GM18907 (cell line): ENCODE results near the gene KIAA2012.
A peak's percentile ranks its signal among the peaks of the same experiment; 100 is the strongest.
"Not testable (repeated sequence)": the region's sequence is repeated elsewhere in the genome, so short reads cannot be mapped to it uniquely, and the experiment has no call there.

Experiments
- ATAC-seq: cut with Tn5 transposase; IDR thresholded peaks from one replicate; pipeline ENCODE4 v1.9.1; 2021; ENCODE audit warnings: mild to moderate bottlenecking, moderate library complexity; ENCODE audit not compliant: unreplicated experiment

The KIAA2012 gene

DNA sequence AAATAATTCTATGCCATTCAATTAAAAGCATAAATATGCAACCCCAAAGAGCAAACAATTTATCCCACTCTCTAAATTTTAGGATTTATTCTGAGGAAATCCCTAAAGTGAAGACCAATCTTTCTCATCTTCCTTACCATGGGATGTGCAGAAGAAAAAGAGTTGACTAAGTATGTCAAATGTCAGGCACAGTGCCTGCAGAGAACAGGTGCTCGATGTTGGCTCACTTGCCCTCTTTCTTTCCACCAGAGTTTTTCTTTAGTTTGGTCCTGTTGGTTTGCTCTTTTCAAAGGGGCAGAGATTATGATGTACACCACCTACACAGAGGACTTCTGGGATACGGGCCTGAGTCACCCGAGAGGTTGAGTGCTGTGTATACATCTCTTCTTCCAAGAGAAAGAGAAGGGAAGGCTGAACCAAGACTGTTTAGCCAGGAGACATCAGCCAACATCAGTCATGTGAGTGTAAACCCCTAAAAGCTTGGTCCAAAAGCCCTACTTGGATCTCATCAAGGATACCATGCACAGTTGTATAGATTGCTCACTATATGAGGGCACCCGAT is 113.7 kb downstream of the KIAA2012 start:
- ATAC-seq, result no peak

DNA sequence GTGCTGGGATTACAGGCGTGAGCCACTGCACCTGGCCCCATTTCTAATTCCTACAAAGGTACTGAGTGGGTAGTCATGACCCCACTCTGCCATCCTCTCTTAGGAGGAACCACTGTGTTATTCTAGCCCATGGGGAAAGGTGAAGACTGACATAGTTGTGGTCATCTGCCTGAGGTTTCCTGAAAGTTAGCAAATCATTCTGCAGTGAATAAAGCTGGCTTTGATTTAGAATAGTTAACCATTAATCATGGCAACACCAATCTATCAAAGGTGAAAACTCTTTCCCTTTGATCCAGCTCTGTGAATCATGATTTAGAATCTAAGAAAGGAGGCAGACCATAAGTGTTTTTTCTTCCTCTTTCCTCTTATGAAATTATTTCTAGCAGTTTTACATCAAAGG is 114.5 kb downstream of the KIAA2012 start:
- no peak for ATAC-seq

DNA sequence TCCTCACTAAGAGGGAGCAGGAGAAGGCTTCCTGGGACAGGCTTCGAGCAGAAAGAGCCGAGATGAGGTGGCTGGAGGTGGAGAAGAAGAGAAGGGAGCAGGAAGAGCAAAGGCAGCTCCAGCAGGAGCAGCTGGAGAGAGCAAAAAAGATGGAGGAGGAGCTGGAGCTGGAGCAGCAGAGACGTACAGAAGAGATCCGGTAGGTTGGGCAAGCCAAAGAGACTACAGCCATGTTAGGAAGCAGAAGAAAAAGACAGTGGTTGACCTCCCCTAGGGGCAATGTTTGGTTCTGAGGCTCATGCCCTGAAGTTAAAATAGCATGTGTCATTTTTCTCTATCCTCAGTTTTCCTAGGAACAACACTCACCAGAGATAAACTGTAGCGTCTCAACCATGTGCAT is 120.2 kb downstream of the KIAA2012 start:
- no peak for ATAC-seq

DNA sequence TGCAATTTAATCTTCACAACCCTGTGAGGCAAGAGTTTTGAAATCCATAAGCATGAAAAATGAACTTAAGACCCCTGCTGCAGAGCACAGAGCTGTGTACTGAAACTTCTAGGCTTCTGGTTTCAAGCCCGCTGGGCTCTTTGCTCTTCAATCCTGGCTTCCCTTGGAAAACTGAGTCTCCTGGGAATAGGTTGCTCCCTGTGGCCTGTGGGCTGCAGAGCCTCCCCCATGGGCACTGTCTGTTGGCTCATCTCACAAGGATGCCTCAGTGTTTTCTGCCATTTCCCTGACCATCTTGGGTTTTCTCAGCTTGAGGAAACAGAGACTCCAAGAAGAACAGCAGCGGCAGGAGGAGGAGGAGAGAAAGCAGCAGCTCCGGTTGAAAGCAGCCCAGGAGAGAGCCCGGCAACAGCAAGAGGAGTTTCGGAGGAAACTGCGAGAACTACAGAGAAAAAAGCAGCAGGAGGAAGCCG is 120.9 kb downstream of the KIAA2012 start:
- no peak for ATAC-seq

DNA sequence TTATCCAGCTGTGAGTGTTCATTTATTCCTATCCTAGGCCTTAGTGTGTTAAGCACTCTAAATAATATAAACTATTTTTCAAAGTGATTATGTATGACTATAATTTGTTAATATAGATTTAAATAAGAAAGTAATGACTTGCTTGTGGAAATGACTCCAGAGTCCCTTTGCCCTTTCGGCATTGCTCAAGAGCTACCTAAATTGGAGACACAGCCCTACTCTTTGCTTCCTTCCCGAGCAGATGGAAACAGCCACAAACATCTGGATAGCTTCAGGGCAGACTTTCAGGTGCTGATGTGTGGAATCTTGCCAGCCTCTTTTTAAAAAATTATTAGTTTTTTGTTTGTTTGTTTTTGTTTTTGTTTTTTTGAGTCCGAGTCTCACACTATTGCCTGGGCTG is 121.4 kb downstream of the KIAA2012 start:
- no peak for ATAC-seq

DNA sequence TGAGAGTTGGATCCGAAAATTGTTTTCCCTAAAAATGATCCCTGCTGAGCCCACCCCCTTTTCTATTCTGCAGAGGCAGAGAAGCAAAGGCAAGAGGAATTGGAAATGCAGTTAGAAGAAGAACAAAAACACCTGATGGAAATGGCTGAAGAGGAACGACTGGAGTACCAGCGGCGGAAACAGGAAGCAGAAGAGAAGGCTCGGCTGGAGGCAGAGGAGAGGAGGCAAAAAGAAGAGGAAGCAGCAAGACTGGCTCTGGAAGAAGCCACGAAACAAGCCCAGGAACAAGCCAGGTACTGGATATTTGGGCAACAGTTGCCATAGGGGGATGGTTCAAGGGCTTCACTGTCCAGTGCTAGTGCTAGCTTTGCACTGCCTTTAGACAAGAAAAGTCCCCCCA is 123.7 kb downstream of the KIAA2012 start:
- ATAC-seq, result no peak

DNA sequence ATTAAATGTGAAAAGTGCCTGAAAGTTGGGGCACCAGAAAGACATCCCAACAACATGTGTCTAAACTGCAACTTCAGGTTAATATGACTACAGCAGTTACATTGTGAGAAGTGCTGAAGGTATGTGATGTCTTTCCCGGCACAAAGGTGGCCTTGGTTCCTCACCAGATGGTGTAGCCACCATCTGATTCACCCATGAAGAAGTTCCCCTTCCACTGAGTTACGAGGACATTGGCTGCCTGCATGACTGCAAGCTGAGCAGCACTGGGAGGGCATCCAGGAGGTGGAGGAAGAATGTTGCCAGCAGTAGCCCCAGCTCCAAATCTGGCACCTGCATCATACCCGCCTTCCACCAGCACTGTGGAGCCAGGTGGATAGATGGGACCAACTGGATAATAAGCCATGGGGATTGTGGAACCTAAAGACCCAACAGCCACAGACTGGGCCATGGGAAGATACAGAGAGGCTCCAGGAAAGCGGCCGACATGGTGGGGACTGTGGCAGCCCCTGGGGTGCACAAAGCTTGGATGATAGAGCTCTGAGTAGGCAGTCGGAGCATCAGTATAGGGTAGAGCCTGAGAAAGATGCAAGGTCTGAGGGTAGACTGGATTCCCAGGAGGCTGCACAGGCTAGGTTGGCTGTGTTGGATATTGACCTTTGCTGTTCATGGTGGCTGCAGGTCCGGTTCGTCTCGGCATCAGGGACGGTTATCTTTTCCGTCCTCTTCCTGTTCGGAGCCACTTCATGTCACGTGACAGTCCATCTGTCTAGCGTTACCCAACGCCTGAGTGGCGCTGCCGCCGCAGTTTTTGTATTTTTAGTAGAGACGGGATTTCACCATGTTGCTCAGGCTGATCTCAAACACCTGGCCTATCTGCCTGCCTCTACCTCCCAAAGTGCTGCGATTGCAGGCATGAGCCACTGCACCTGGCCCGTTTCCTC is 128.4 kb downstream of the KIAA2012 start:
- no peak for ATAC-seq

DNA sequence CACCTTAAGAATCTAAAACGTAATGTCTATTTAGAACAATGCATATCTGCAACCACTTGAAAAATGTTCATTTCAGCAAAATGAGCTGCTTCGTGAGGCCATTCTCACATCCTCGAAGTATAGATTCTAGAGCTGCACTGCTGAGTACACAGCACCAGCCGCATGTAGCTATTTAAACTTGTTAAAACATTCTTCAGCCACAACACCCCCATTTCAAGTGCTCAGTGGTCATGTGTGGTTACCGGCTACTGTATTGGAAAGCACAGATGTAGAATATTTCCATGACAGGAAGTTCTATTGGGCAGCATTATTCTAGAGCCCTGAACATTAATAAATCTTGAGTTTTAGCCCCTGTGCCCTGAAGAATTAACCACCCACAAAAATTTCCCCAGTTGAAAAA is 130.3 kb downstream of the KIAA2012 start:
- ATAC-seq, result no peak

DNA sequence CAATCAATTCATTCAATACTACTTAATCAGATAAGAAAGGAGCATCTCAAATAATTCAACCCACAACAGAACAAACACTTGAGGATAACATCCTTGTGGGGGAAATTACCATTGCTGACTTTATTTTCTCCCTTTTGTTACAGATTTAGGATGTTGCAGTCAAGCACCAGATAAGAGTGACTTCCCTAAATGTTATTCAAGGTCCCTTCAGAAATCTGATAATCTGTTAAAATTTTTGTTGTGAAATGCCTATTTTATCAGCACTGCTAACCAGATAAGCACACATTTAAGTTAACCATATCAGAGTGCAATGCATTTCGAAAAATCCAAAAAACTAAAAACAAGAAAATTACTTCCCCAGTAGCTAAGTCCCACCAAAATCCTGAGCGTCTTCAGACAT is 131.8 kb downstream of the KIAA2012 start:
- ATAC-seq, result no peak

DNA sequence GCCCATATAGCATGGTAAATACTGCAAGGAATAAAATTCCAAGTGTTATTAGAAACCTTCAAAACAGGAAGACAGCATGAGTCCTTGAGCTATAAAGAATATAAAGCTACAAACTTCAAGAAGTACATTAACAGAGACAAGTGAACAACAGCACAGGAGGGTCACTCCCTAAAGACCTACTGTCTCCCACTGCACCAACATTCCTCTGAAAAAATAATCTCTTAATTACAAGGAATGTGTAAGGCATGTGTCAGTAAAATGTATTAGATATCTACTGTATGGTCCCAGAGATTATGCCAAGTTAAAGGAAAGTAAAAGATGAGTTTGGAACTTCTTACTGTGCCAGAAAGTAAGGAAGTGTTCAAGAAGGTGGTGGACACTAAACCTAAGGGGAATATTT is 135.5 kb downstream of the KIAA2012 start:
- no peak for ATAC-seq

DNA sequence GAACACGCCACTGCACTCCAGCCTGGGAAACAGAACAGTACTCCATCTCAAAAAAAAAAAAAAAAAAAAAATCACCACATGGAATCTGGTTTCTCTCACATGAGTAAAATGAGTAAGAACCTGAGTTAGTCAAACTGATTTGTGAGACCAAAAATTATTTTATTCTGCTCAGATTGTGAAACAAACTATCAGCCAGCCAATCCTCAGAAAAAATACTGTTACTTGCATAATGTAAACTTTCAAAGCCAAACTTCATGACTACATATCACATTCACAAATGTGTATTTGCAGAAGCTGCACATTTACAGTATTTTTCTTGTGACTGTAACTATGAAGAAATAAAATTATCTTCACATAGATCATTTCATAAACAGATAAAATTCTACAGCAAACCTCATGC is 142.1 kb downstream of the KIAA2012 start:
- ATAC-seq, result no peak

DNA sequence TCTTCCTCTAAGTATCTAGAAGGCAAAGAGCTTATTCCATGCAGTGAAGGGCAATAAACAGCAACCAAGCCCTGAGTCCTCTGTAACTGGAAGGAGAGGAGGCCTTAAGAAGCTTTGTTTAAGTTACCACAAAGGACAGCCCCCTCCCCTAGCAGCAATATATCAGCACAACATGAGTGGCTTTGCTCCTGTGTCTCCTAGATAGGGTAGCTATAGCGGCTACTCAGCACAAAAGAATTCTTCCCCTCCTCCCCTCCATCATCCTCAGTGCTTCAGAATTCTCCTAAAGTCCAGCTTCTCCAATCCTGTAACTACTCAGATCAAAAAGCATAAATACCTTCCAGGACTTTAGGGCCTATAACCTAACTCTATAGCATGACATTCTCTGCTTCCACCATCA is 148.8 kb downstream of the KIAA2012 start:
- ATAC-seq, result no peak

DNA sequence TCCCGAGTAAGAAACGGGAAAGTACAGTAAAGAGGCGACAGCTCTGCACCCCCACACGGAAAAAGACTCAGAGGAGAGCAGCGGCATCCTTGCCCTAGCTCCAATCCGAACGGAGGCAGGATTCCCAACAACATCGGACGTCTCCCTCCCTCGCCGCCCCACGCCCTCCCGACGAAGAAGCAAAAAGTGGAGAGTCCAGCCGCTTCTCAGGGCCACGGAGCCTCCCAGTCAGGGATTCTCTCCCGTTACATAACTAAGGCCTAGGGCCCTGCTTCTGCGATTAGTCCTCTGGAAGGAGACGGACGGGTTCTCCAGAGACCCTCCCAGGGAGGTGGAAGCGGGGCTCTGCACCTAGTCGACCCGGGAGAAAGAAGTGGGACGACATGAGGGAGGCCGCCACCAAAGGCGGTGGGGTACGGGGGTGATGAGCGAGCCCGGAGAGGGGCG is 164.8 kb downstream of the KIAA2012 start:
- peak; percentile 35 for ATAC-seq

DNA sequence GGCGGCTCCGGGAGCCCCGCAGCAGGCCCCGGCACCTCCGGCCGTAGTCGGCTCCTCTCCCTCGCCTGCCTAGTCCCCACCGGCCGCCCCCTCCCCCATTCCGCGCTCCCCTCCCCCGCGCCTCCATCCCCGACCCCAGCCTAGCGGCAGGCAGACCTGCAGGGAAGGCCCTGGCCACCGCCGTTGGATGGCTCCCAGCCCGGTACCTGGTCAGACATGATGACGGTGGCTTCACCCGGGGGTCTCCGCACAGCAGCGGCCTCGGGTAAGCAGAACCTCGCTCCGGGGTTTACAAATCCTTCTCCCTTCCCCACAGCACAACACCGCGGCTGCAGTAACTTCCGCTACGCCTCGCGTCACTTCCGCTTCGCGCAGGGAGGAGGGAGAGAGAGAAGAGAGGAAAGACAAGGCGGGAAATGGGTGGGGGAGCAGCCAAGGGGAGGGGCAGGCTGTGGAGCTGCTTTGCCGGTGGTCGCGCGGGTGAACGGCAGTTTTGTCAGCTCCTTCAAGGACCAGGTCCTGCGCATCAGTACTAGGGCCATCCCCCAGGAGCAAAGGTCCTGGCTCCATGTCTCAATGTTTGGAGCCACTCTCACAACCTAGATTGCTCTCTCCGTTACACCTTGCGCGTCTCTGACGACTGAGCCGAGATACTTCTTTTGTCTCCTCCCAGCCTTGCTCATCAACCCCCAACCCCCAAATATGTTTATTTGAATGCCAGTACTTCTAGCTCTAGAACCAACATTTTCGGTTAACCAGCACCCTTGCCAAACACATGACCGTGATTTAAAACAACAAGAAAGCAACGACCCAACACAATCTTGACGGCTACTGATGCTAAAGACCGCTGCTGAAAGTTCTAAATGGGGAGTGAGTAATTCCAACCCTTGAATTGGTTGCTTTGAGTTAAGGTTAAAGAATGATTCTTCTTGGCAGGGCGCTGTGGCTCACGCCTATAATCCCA is 165.5 kb downstream of the KIAA2012 start, which contains the start of gene SUMO1:
Gene SUMO1, minus strand, starts transcription at position 364 of the 964 bp plus-strand sequence. Its CDS starts 146 bp downstream, at position 218.
- peak; percentile 96 for ATAC-seq

DNA sequence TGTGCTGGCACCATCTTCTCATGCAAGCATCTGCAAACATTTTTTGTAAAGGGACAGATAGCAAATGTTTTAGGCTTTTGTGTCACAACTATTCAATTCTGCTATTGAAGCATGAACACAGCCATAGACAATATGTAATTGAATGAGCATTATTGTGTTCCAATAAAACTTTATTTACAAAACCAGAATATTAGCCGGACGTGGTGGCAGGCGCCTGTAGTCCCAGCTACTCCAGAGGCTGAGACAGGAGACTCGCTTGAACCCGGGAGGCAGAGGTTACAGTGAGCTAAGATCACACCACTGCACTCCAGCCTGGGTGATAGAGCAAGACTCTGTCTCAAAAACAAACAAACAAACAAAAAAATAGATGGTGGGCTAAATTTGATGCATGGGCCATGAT is 174.7 kb downstream of the KIAA2012 start:
- not testable (repeated sequence) for ATAC-seq

DNA sequence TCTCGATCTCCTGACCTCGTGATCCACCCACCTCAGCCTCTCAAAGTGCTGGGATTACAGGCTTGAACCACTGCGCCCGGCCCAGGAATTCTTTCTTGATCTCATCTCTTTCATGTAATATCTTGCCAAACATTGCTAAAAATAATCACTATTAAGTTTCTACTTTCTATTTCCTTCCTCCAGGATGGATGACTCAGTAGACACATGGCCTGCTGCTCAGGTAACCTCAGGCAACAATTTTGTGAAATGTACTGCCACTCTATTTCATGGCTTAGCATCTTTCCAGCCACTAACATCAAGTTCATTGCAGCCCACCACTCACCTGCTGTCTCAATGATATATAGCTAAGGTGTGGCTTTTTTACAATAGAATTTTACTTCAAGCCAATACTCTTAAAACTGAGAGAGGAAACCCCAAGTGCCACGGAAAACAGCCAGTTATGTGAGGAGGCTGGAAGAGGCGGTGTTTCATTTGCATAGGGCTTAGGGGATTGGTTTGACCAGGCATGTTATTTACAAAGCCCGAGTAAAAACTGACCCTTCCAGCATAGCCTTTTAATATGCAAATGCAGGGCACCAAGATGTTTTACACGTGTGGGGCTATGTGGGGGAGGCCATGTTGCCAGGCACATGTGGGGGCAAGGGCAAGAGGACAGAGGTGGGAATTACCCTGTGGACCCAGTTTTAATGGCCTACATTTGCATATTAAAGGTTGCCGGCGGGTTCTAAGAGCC is 176.6 kb downstream of the KIAA2012 start:
- no peak for ATAC-seq

DNA sequence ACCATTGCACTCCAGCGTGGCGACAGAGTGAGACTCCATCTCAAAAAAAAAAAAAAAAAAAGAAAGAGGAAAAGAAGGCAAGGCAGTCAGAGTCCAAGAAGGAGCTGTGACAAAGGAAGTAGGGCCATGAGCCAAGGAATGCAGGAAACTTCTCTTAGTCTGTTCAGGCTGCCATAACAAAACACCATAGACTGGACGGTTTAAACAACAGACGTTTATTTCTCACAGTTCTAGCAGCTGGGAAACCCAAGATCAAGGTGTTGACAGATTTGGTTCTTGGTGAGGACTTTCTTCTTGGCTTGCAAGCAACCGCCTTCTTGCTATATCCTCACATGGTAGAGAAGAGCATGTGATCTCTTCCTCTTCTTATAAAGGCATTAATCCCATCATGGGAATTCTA is 178.4 kb downstream of the KIAA2012 start:
- no peak for ATAC-seq
